HepG2 (cell line): ENCODE measurements around the gene MYO18B. TPM values are rescaled to one million over a fixed set of nuclear protein-coding genes. Genes with fewer than 3 reads are reported as not detected.

ENCODE experiments used
- ATAC-seq: fragments of 200-7000 bp; cut with Tn5 transposase; 3 replicates; pipeline ENCODE4 v1.9.1; 2020; ENCODE audit warnings: mild to moderate bottlenecking, moderate library complexity
- BruUV-seq: library from RNA; stranded (reverse); fragments of 400-500 nt; replicated peaks from 2 replicates; lab custom pipeline; 2021; lab: Mats Ljungman, UMichigan
- CTCF ChIA-PET: fragments of 300-600 bp; formaldehyde crosslinking; extraction: SDS; loops from one replicate; lab custom pipeline; 2021; ENCODE audit warnings: low total read pairs, inconsistent platforms, low intra/inter-chr PET ratio; lab: Yijun Ruan, JAX
- POLR2A ChIA-PET: fragments of 350-600 bp; sonication (Branson Sonifier 250); formaldehyde crosslinking; loops from one replicate; lab custom pipeline; 2020; ENCODE audit warnings: antibody characterized with exemption, inconsistent platforms; lab: Yijun Ruan, JAX
- DNase-seq: peaks from one replicate; pipeline ENCODE4 v3.0.0-alpha.2; 2015; ENCODE audit warnings: low spot score
- FAIRE-seq: peaks from 3 replicates; lab custom pipeline; 2011; peaks lifted over from hg19 to GRCh38; lab: Jason Lieb, UNC
- H2AFZ ChIP-seq: one replicate; pipeline ENCODE4 v1.6.1; 2011; ENCODE audit warnings: low read length, inconsistent platforms
- H3K27ac ChIP-seq: fragments of 300-600 bp; 3 replicates; pipeline ENCODE4 v1.8.0; 2011; ENCODE audit warnings: mixed run types, mild to moderate bottlenecking, mixed read lengths, low read length, inconsistent platforms; ENCODE audit not compliant: insufficient read depth; ENCODE audit errors: extremely low read length
- H3K27me3 ChIP-seq, 2 experiments: fragments of 200-600 bp in 1 of 2; 2 replicates in 1 of 2; 3 replicates in 1 of 2; pipeline versions ENCODE4 v1.6.0 to v1.8.0; 2011; ENCODE audit warnings: low read length in 2 of 2, mild to moderate bottlenecking in 2 of 2, moderate library complexity in 2 of 2, inconsistent platforms in 1 of 2; ENCODE audit not compliant: insufficient read depth in 2 of 2, control insufficient read depth in 1 of 2
- H3K36me3 ChIP-seq, 2 experiments: fragments of 200-600 bp in 1 of 2; replicated peaks in 1 of 2; 2 replicates in 1 of 2; 3 replicates in 1 of 2; pipeline versions ENCODE4 v1.5.1 to v1.8.0; 2011; ENCODE audit warnings: low read length in 2 of 2, inconsistent platforms in 1 of 2; ENCODE audit not compliant: insufficient read depth in 2 of 2, control insufficient read depth in 1 of 2
- H3K4me1 ChIP-seq: 2 replicates; pipeline ENCODE4 v1.5.1; 2012; ENCODE audit warnings: low read length, inconsistent platforms; ENCODE audit not compliant: insufficient read depth
- H3K4me2 ChIP-seq: 2 replicates; pipeline ENCODE4 v1.6.0; 2011; ENCODE audit warnings: low read depth, low read length, inconsistent platforms
- H3K4me3 ChIP-seq, 3 experiments: fragments of 200-600 bp in 1 of 3; sonication (generic), shearing (Covaris generic) in 1 of 3; replicated peaks in 1 of 3; 2 replicates each; pipeline ENCODE4 v1.5.1; 2011 to 2016; ENCODE audit warnings: low read length in 3 of 3, inconsistent platforms in 2 of 3, low read depth in 2 of 3, mild to moderate bottlenecking in 2 of 3, control low read depth in 1 of 3, mixed read lengths in 1 of 3; ENCODE audit not compliant: insufficient read depth in 1 of 3
- H3K79me2 ChIP-seq: one replicate; pipeline ENCODE4 v1.6.1; 2011; ENCODE audit warnings: low read length, inconsistent platforms; ENCODE audit not compliant: insufficient read depth
- H3K9ac ChIP-seq: 2 replicates; pipeline ENCODE4 v1.6.0; 2011; ENCODE audit warnings: mild to moderate bottlenecking, low read depth, low read length, inconsistent platforms; ENCODE audit not compliant: insufficient read depth
- H3K9me3 ChIP-seq: 2 replicates; pipeline ENCODE4 v1.5.1; 2012; ENCODE audit warnings: mild to moderate bottlenecking, low read length
- H4K20me1 ChIP-seq: 2 replicates; pipeline ENCODE4 v1.6.0; 2011; ENCODE audit warnings: inconsistent platforms, mild to moderate bottlenecking, low read length, moderate library complexity; ENCODE audit not compliant: insufficient read depth
- BHLHE40 ChIP-seq: IDR thresholded peaks from 2 replicates; pipeline ENCODE4 v1.6.1; 2011; ENCODE audit warnings: low read length, improper control_type of control experiment
- CENPX ChIP-seq: sonication (generic); formaldehyde crosslinking; IDR thresholded peaks from 2 replicates; pipeline ENCODE4 v1.9.0; 2021; ENCODE audit warnings: mild to moderate bottlenecking, missing genetic modification reagents, moderate library complexity
- HOXA7 ChIP-seq: sonication (generic); formaldehyde crosslinking; IDR thresholded peaks from 2 replicates; pipeline ENCODE4 v1.8.1; 2022; ENCODE audit warnings: mild to moderate bottlenecking, missing genetic modification reagents, moderate library complexity
- MBNL3 ChIP-seq: fragments of 250-450 bp; sonication (Bioruptor Pico); conservative IDR thresholded peaks from 2 replicates; pipeline ENCODE4 v1.8.0; 2022; ENCODE audit warnings: mild to moderate bottlenecking, inconsistent platforms
- THYN1 ChIP-seq: sonication (generic); formaldehyde crosslinking; IDR thresholded peaks from 2 replicates; pipeline ENCODE4 v1.8.1; 2023; ENCODE audit warnings: low read depth, mild to moderate bottlenecking, moderate library complexity, missing genetic modification reagents, borderline replicate concordance
- WIZ ChIP-seq: sonication (generic); formaldehyde crosslinking; IDR thresholded peaks from 2 replicates; pipeline ENCODE4 v1.5.1; 2020; ENCODE audit warnings: mild to moderate bottlenecking, missing genetic modification reagents
- ZFP37 ChIP-seq: sonication (generic); formaldehyde crosslinking; IDR thresholded peaks from 2 replicates; pipeline ENCODE4 v1.4.0; 2020; ENCODE audit warnings: missing genetic modification reagents, borderline replicate concordance
- ZNF225 ChIP-seq: sonication (generic); formaldehyde crosslinking; IDR thresholded peaks from 2 replicates; pipeline ENCODE4 v1.4.0; 2020; ENCODE audit warnings: mild to moderate bottlenecking, missing genetic modification reagents
- ZNF44 ChIP-seq: sonication (generic); formaldehyde crosslinking; IDR thresholded peaks from 2 replicates; pipeline ENCODE4 v1.5.1; 2020; ENCODE audit warnings: mild to moderate bottlenecking, missing genetic modification reagents
- ZNF569 ChIP-seq: sonication (generic); formaldehyde crosslinking; IDR thresholded peaks from 2 replicates; pipeline ENCODE4 v1.5.0; 2020; ENCODE audit warnings: mild to moderate bottlenecking, missing genetic modification reagents, moderate library complexity, borderline replicate concordance
- ZNF709 ChIP-seq: sonication (generic); formaldehyde crosslinking; IDR thresholded peaks from 2 replicates; pipeline ENCODE4 v1.5.0; 2020; ENCODE audit warnings: mild to moderate bottlenecking, missing genetic modification reagents
- ZNF761 ChIP-seq: sonication (generic); formaldehyde crosslinking; conservative IDR thresholded peaks from 2 replicates; pipeline ENCODE4 v1.4.0; 2020; ENCODE audit warnings: mild to moderate bottlenecking, missing genetic modification reagents
- ZNF839 ChIP-seq: sonication (generic); formaldehyde crosslinking; IDR thresholded peaks from 2 replicates; pipeline ENCODE4 v1.4.0; 2020; ENCODE audit warnings: missing genetic modification reagents, mild to moderate bottlenecking, borderline replicate concordance
- WGBS: methylation state at CpG from one replicate; pipeline ENCODE4 v1.1.6; 2017; ENCODE audit warnings: low lambda C conversion rate; 5-methylcytosine and 5-hydroxymethylcytosine counted together
- in situ Hi-C: cut with HindIII; loops from 2 replicates; pipeline ENCODE4 v1.10.0; 2017; ENCODE audit warnings: low pct_unique_long_range_greater_than_20kb; ENCODE audit not compliant: extremely low pct_ligation_motif_present
- intact Hi-C: fragments of 100-400 bp; cut with micrococcal nuclease; formaldehyde crosslinking; loops from one replicate; pipeline ENCODE4 v1.10.0; 2022; ENCODE audit not compliant: unreplicated experiment
- polyA plus RNA-seq, 8 experiments: library from polyadenylated mRNA; depleted of rRNA in 3 of 8; stranded (reverse) in 7 of 8; unstranded in 1 of 8; fragments of >200 nt; fragmentation: Illumina TruSeq in 4 of 8; extraction: Trizol in 4 of 8; gene quantifications; 2 replicates each; pipeline versions ENCODE4 v1.2.1 to v1.2.3, GENCODE V29; 2011 to 2016; ENCODE audit warnings: low read depth in 4 of 8, missing spikeins in 1 of 8, mixed read lengths in 1 of 8; ENCODE audit not compliant: insufficient read depth in 1 of 8
- total RNA-seq, 5 experiments: library from RNA; depleted of rRNA; stranded (reverse); fragments of >200 nt; fragmentation: Illumina TruSeq; extraction: Trizol; gene quantifications; 2 replicates each; pipeline ENCODE4 v1.2.3, GENCODE V29; 2016; ENCODE audit warnings: low read depth in 1 of 5
- TF ChIP-seq, protein P1 (sequence below): sonication (generic); formaldehyde crosslinking; IDR thresholded peaks from 2 replicates; pipeline ENCODE4 v1.5.1; 2020; ENCODE audit warnings: missing genetic modification reagents, mild to moderate bottlenecking, borderline replicate concordance
- TF ChIP-seq, protein P2 (sequence below): sonication (generic); formaldehyde crosslinking; IDR thresholded peaks from 2 replicates; pipeline ENCODE4 v1.4.0; 2020; ENCODE audit warnings: mild to moderate bottlenecking, missing genetic modification reagents, borderline replicate concordance
- TF ChIP-seq, protein P3 (sequence below): sonication (generic); formaldehyde crosslinking; IDR thresholded peaks from 2 replicates; pipeline ENCODE4 v1.4.0; 2020; ENCODE audit warnings: low read depth, missing genetic modification reagents
- TF ChIP-seq, protein P4 (sequence below): sonication (generic); formaldehyde crosslinking; IDR thresholded peaks from 2 replicates; pipeline ENCODE4 v1.8.0; 2022; ENCODE audit warnings: mild to moderate bottlenecking, missing genetic modification reagents; ENCODE audit not compliant: insufficient replicate concordance

Gene MYO18B
- total and polyA plus RNA-seq, 2 of the 13 experiments (the other 11 are each of a cell fraction or from before 2014, with no cell fraction given), result 0.01 TPM; not detected in 1

DNA sequence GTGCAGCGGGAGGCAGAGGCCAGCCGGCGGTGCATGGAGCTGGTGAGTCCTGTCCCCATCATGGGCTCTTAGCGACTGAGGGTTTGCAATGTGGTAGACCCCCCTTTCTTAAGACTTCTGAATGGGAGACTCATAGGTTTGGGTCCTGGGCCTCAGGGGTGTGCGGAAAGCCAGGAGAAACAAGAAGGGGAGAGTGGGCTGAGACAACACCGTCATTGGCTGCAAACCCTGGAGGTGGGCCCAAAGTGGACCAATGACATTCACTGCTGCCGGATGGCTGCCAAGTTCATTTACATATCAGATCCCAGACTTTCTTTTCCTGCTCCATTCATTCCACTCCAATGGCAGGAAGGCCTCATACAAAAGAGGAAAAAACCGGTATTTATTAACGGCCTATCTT lies 213.3 kb downstream of the MYO18B start:
- no peak overlapping the region for H2AFZ ChIP-seq
- H3K4me2 ChIP-seq, result no peak overlapping the region
- no peaks in the 10 kb centered on the region for H3K9me3 ChIP-seq
- ChIA-PET POLR2A (no interaction called here), CTCF (no interaction called here)
- H3K79me2 ChIP-seq, result no peaks in the 10 kb centered on the region
- no peaks in the 10 kb centered on the region for H3K27me3 ChIP-seq
- no peak overlapping the region for H3K27ac ChIP-seq
- WGBS, result 79% methylated on average over 9 of the region's 9 CpGs
- no peak for ATAC-seq
- no peak for DNase-seq
- no peak for FAIRE-seq
- H3K36me3 ChIP-seq, result no peaks in the 10 kb centered on the region
- no peak overlapping the region for H3K9ac ChIP-seq
- no peak overlapping the region for H3K4me3 ChIP-seq
- peaks cover 56% of the 10 kb centered on the region for H3K4me1 ChIP-seq
- intact Hi-C loops (no loop called here), in situ Hi-C loops (no loop called here)
- BruUV-seq, result no TSS peak
- H4K20me1 ChIP-seq, result no peaks in the 10 kb centered on the region
- TF ChIP-seq, protein P1, sequence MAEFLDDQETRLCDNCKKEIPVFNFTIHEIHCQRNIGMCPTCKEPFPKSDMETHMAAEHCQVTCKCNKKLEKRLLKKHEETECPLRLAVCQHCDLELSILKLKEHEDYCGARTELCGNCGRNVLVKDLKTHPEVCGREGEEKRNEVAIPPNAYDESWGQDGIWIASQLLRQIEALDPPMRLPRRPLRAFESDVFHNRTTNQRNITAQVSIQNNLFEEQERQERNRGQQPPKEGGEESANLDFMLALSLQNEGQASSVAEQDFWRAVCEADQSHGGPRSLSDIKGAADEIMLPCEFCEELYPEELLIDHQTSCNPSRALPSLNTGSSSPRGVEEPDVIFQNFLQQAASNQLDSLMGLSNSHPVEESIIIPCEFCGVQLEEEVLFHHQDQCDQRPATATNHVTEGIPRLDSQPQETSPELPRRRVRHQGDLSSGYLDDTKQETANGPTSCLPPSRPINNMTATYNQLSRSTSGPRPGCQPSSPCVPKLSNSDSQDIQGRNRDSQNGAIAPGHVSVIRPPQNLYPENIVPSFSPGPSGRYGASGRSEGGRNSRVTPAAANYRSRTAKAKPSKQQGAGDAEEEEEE (CRISPR knock-in tag), result no peak
- no peak for TF ChIP-seq ZNF225 (CRISPR knock-in tag)
- no peak for TF ChIP-seq ZNF839 (CRISPR knock-in tag)
- TF ChIP-seq, protein P2, sequence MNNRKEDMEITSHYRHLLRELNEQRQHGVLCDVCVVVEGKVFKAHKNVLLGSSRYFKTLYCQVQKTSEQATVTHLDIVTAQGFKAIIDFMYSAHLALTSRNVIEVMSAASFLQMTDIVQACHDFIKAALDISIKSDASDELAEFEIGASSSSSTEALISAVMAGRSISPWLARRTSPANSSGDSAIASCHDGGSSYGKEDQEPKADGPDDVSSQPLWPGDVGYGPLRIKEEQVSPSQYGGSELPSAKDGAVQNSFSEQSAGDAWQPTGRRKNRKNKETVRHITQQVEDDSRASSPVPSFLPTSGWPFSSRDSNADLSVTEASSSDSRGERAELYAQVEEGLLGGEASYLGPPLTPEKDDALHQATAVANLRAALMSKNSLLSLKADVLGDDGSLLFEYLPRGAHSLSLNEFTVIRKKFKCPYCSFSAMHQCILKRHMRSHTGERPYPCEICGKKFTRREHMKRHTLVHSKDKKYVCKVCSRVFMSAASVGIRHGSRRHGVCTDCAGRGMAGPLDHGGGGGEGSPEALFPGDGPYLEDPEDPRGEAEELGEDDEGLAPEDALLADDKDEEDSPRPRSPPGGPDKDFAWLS (CRISPR knock-in tag), result no peak
- no peak for TF ChIP-seq ZNF569
- TF ChIP-seq ZNF44 (CRISPR knock-in tag), result no peak
- no peak for TF ChIP-seq ZNF709
- TF ChIP-seq, protein P3, sequence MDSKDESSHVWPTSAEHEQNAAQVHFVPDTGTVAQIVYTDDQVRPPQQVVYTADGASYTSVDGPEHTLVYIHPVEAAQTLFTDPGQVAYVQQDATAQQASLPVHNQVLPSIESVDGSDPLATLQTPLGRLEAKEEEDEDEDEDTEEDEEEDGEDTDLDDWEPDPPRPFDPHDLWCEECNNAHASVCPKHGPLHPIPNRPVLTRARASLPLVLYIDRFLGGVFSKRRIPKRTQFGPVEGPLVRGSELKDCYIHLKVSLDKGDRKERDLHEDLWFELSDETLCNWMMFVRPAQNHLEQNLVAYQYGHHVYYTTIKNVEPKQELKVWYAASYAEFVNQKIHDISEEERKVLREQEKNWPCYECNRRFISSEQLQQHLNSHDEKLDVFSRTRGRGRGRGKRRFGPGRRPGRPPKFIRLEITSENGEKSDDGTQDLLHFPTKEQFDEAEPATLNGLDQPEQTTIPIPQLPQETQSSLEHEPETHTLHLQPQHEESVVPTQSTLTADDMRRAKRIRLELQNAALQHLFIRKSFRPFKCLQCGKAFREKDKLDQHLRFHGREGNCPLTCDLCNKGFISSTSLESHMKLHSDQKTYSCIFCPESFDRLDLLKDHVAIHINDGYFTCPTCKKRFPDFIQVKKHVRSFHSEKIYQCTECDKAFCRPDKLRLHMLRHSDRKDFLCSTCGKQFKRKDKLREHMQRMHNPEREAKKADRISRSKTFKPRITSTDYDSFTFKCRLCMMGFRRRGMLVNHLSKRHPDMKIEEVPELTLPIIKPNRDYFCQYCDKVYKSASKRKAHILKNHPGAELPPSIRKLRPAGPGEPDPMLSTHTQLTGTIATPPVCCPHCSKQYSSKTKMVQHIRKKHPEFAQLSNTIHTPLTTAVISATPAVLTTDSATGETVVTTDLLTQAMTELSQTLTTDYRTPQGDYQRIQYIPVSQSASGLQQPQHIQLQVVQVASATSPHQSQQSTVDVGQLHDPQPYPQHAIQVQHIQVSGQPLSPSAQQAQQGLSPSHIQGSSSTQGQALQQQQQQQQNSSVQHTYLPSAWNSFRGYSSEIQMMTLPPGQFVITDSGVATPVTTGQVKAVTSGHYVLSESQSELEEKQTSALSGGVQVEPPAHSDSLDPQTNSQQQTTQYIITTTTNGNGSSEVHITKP (CRISPR knock-in tag), result no peak
- TF ChIP-seq HOXA7 (CRISPR knock-in tag), result no peak
- no peak for TF ChIP-seq MBNL3
- TF ChIP-seq THYN1 (CRISPR knock-in tag), result no peak
- no peak for TF ChIP-seq BHLHE40
- no peak for TF ChIP-seq CENPX
- TF ChIP-seq, protein P4, sequence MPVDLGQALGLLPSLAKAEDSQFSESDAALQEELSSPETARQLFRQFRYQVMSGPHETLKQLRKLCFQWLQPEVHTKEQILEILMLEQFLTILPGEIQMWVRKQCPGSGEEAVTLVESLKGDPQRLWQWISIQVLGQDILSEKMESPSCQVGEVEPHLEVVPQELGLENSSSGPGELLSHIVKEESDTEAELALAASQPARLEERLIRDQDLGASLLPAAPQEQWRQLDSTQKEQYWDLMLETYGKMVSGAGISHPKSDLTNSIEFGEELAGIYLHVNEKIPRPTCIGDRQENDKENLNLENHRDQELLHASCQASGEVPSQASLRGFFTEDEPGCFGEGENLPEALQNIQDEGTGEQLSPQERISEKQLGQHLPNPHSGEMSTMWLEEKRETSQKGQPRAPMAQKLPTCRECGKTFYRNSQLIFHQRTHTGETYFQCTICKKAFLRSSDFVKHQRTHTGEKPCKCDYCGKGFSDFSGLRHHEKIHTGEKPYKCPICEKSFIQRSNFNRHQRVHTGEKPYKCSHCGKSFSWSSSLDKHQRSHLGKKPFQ (CRISPR knock-in tag), result no peak
- no peak for TF ChIP-seq WIZ (CRISPR knock-in tag)
- no peak for TF ChIP-seq ZNF761
- no peak for TF ChIP-seq ZFP37 (CRISPR knock-in tag)
